NCI-H345 treated with DMSO at 0.1 percent for 48 hours (cell line): ENCODE data around the gene TNNI2.
A peak's percentile ranks its signal among the peaks of the same experiment; 100 is the strongest.

Experiments used
- DNase-seq: peaks from one replicate; lab custom pipeline; 2025; ENCODE audit not compliant: unreplicated experiment; lab: John Stamatoyannopoulos, UW

The TNNI2 gene

DNA sequence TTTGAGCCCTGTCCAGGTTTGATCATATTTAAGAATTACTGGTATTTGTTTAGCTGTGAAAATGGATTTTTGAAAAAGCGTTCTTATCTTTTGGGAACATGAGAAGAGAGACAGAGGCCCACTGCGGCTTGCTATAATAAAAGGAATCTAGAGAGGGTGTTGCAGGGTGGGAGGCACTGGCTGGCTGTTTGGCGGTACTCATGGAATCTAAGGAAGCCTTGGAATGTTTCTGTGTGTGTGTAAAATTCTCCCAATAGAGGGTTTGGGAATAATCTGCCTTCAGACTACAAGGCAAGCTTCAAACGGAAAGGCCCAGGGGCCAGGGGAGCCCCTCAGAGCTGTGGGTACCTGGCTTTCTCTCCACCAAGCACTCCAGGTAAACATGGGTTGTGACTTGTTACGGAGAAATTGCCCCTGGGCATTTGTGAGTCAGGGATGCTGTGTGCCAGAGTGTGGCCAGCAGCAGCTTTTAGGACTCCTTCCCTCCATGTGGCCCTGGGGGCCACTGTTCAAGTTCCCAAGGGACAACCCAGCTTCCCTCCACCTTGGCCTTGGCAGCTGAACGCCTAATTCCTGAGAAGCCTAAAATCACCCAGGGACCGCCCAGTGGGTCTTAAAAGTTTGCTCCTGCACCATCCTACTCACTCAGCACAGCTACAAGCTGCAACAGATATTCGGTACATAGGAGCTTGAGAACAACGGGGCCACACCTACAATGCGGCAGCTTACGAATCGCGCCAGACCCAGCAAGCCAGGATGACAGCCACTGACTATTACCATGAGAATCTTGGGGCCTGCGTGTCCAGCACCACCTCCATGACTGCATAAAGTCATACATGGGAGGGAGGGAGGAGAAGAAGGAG, 18.1 kb upstream of the TNNI2 start:
- DNase-seq: no peak

DNA sequence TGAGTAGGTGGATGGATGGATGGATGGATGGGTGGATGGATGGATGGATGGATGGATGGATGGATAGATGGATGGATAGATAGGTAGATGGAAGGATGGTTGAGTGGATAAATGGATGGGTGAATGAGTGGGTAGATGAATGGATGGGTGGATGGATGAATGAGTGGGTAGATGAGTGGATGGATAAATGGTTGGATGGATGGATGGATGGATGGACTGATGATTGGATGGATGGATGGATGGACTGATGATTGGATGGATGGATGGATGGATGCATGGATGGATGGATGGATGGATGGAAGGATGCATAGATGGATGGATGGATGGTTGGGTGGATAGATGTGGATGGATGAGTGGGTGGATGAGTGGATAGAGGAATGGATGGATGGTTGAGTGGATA, 17.2 kb upstream of the TNNI2 start:
- DNase-seq: no peak

DNA sequence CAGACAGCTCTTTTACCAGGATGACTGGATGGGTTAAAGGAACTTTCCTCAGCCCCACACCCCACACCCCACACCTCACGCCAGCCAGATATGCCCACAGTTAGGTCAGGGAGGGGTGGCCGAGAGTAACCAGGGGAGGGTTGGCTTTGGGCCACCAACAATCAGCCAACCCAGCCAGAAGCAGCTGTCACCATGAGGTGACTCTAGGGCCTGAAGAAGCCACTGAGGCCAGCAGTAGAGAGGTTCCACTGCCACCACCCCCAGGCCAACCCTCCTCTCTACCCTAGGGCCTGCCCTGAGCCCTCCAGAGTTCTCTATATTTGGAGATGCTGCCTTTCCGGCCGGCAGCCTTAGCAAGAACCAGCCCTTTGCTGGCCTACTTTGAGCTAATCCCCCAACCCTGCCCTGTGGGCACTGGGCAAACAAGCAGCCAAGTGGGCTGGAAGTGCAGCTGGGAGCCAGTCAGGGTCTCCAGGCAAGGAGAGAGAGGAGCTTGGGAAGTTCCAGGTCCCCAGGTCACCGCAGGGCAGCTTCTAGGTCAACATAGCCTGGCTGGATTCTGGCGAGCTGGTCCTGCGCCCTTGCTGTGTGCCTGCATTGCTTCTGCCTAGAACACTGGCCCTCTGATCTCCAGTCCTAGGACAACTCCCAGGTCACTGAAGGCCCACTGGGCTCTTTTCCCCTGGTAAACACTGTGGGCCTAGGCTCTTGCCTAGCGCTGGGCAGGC, 16.0 kb upstream of the TNNI2 start:
- DNase-seq: no peak

DNA sequence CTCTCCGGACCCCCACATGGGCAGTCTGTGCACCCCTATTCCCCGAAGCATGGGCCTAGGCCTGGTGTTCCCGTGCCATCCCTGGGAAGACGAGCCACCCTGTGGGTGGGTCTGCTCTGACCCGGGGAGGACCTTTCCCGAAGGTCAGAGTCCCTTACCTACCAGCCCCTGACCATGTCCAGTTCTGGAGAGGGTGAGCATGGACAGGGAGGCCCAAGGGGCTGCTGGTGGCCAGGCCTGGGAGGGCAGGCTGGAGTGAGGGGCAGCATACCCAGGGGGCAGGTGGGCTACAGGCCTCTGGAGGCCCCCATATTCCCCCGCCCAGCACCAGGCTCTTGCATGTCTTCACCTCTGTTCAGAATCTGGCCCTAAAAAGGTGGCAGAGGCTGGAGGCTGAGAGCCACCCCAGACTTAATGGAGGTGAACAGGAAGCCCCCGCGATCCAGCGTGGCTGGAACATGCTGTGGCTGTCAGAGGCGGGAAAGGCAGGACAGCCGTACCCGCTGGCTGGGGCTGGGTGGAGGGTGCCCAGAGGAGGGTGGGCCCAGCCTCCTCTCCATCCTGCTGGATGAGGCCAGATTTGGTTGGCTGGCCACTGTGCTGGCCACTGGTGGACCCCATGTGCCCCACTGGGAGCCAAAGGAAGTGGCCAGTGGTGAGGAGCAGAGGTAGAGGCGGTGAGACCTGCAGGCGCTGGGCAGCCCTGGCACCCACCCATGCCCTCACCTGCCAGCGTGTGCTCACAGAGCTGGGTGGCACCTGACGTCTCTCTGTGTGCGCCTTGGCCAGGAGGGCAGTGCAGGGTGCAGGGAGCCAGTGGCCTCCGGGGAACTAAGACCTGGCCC, 15.2 kb upstream of the TNNI2 start:
- DNase-seq: no peak

DNA sequence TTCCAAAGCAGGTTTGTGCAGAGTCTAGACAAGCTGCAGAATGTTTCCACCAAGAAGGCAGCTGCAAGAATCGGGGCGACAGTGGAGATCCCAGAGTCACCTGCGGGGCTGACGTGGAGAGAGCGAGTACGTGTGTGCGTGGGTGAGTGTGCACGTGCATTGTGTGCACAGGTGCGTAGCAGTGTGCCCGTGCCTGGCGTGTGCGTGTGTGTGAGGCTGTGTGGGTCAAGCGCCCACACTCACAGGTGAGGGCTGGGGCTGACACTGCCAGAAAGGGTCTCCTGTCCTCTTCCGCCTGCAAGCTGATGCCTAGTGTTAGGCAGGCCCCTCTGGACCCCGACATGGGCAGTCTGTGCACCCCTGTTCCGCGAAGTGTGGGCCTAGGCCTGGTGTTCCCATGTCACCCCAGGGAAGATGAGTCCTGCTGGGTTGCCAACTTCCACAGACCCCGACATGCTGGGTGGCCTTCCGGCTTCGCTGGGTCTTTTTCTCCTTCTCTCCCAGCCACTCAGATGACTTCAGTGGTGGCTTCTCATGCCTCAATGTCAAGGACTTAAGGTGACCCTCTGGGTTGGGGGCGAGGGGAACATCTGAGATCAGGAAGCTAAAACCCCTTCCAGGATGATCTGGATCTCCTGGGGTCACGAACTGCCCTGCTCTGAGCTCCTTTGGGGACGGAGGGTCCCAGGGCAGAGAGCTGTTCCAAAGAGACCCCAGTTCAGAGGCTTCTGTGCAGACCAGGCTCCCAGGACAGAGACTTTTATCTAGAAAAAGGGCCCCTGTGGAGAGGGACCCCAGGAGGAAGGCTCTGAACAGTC, 14.4 kb upstream of the TNNI2 start:
- DNase-seq: no peak

DNA sequence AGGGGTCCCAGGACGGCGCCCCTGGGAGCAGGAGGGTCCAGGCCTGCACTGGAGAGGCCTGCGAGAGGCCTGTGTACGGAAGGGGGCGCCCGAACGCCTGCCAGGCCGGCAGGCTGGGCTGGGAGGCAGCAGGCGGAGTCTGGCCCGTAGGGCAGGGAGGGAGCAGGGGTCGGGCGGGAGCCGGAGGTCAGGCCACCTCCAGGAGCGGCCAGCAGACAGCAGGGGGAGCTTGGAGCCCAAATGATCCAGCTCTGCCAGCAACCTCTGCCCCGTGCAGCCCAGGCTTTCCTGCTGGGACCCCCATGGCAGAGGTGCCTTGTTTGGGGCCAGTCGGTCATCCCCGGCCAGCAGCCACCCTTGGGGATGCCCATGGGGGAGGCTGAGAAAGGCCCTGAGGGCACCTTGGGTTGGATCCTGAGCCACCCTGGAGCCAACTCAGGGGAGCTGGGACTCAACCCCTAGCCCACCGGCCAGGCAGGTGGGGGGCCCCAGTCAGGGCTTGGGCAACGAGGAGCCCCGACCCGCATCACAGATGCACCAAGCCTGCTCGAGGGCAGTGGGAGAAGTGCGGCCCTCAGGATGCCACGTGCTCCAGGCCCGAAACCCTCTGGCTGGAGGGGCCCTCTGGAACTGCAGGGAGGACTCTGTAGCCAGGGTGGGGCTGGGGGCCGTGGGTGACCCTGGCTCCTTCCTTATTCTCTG, 13.6 kb upstream of the TNNI2 start:
- DNase-seq: no peak

DNA sequence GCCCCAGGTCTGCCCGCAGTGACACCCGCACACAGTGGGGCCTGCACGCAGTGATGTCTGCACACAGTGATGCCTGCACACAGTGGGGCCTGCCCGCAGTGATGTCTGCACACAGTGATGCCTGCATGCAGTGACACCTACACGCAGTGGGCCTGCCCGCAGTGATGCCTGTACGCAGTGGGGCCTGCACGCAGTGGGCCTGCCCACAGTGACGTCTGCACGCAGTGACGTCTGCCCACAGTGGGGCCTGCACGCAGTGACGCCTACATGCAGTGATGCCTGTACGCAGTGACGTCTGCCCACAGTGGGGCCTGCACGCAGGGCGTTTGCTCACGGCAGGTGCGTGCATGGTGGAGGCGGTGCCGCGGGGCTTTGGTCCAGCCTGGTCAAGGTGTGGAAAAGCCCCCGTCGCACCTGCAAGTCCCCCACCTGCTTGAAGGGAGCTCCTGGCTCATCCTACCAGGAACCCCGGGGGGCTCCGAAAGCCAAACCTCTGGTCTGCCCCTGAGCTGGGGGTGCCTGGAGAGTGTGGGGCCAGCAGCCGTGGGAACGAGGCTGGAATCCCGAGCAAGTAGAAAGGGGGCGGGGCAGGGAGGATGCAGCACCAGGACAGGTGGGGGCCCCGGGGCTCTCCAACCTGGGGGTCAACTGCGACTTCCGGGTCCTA, 12.9 kb upstream of the TNNI2 start:
- DNase-seq: no peak

DNA sequence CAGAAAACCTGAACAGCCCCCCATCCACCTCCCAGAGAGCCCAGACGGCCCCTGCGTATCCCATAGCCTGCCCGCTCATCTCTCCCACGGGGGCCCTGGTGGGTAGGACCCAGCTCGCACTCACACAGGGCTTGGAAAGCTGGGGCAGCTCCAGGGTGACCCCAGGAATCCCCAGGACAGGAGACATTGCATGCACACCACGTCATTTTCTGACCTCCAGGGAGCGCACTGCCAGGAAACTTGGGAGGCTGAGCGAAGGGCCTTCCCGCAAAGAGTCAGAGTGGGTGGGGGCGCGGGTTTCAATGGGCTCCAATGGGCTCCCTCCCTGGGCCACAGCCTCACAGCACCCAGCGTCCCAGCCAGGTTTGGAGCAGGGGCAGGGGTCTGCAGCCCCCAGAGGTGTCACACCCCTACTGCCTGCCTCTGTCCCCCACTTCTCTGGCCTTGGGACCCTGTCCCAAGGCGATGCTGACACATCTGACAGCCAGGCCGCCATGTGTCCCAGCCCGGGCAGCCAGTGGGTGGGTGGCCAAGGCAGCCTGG, 12.2 kb upstream of the TNNI2 start:
- no peak for DNase-seq

DNA sequence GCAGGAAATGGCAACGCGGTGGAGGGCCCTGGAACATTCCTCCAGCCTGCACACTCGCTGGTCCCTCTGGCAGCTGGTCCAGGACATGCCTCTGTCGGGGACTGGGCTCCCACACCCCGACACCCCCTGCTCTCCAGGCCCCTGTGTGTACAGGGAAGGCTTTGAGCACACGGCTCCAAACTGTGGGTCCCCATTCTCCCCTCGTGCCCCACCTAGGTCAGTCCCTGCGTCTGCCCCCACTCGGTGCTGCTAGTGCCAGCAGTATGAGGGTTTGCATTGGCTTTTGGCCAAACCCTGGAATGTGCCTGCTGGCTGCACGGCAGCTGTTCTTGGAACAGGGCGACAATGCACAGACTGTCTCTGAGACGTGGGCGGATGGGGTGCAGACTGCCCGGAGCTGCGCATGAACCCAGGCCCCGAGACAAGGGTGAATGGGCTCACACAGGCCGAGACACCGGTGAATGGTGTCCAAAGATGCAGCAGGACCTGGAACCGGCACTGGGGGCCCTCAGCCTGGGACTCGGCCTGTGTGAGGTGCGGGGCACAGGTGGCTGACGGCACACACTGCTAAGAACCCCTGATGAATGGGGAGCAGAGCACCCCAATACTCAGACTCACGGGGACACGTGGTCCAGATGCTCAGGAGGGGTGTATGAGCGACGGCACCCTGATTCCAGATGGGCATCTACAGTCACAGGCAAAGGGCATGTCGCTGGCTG, 11.5 kb upstream of the TNNI2 start:
- DNase-seq: peak; percentile 77

DNA sequence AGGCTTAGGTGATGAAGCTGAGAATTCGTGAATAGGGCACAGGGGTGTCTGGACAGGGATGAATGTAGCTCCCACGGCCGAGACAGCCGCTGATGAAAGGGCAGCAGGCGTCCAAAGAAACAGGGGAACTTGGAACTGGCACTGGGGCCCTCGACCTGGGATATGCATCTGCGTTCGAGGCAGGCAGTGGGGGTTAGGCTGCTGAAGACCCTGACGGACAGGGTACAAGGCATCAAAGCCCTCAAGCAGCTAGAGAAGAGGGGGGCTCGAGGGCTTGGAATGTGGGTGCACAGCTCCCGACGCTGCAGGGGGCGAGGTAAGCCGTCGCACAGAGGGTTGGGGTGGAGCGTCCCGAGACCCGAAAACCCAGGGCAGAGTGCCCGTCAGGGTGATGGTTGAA, 10.8 kb upstream of the TNNI2 start:
- DNase-seq: no peak

DNA sequence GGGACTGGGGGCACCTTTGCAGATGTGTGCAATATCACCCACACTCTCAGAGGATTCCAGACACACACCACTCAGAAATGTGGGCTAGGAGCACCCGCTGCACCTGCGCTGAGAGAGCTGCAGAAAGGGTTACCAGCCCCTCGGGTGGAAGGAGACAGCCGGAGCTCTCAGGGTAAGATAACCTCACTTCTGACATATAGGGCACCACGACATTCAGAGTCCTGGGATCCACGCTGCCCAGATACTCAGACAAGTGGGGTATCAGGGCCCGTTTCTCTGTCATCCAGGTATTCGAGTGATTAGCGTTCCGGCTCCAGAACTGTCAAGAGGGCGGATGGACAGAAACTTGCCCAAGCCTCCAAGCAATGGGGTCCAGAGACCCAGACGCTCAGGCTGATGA, 10.2 kb upstream of the TNNI2 start:
- no peak for DNase-seq

DNA sequence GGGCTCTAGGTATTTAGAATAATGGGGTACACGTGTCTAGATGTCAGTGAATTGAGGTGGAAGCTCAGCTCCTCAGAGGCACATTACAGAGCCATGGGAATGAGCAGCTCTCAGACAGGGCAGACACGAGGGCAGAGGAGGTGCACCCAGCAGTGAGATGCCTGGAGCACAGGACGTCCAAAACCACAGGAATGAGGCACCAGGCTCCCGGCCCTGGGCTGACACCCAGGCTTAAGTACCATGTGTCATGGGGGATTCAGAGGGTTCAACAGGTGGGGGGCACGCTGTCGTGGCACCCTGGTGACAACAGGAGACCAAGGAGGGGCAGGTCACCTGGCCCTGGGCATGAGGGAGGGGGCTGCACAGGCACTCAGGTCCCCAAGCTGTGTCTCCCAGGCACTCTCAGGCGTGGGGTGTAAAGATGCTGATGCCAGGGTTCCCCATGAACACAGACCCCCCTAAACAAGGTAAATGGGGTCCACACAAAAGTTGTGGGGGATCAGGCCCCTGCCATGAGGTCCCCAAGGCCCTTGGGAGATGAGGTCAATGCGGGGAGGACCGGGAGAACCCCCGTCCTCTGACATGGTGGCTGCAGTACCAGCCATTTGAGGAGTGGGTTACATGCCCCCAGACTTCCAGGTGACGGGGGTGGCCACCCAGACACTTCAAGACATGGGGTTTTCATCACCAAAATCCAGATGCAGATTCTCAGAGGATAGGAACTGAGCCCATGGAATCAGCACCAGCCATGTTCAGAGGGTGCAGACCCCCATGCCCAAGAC, 9.6 kb upstream of the TNNI2 start:
- no peak for DNase-seq

DNA sequence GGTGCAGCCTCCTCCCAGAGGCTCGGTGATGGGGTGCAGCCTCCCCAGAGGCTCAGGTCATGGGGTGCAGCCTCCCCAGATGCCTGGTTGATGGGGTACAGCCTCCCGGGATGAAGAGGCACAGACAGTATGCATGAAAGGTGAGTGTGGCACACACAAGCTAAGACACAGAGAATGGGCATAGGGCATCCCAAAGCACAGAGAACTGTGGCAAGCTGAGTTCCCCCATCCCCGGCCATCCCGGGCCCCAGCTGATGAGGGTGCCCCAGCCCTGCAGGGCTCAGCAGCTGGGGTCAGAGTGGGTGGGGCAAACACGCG, 8.8 kb upstream of the TNNI2 start:
- no peak for DNase-seq

DNA sequence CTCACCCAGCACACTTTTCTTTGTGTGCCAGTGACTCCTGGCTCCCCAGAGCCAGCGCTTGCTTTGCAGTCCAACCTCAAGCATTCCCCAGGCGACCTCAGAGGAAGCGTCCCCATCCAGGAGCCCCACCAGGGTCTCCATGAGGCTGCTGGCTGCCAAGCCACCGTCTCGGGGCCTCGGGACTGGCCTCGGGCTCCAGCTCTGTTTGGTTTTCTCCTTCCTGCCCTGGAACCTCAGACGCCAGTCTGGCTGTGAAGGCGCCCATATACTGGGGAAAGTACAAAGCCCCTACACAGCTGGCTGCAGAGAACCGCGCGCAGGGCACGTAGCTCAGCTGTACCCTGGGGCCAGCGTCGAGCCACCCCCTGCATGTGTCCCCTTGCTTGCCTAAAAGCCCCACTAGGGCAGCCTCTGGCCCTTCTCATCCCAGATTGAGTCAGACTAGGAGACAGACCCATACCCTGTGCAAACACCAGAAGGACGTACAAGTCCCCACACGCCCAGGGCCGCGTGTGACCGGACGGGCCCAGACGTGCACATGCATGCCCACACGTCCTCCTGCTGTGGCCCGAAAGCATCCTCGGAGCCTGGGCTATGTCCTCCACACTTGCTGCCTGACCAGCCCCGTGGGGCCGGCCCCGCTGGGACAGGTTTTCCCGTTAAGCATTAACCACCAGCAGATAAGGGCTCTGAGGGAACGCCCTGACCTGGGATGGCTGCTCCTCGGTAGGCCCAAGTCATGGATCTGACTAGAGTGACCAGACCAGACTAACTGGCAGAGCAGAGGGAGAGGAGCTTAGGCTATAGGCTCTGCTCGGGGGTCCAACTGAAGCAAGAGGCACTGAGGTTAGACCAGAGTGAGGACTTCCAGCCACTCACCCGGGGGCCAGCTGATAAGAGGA, 8.2 kb upstream of the TNNI2 start:
- DNase-seq: no peak

DNA sequence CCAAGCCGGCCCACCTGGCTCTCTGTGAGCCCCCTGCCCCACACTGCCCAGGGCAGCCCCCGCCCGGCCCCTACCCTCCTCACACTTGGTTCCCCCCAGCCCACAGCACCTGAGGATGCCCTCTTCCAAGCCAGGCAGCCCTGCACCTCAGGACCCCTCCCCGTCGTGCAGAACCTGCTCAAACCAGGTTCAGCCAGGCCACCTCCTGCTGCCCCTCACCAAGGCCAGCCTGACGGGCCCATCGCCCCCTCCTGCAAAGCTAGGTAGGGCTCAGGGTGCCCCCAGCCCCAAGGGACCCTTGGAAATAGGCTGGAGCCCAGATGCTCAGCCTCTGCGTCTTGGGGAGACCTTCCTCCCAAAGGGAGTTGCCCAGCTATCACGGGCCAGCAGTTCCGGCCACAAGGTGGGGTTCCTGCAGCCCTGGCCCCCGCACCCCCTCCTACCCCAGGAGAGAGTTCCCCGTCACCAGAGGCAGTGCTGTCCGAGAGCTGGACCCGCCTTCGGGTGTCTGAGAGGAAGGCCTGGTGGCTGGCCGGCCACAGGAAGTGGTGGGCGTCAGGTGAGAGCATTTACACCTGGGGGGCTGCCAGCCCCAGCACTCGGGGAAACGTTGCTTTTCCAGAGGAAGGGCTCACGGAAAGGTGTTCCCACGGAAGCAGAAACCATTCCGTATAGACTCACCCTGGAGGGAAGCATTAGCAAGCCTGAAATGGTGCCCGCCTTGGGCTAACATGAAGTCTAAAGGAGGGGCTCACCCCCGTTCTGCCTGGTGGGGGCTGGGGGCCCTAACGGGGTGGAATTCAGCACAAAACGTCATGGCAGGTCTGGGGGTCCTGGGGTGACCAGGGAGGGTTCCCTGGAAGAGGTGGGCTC, 7.2 kb upstream of the TNNI2 start:
- no peak for DNase-seq
